B cell (primary cell): ENCODE measurements around the gene UNC5B. TPM values are rescaled to one million over a fixed set of nuclear protein-coding genes. Genes with fewer than 3 reads are reported as not detected.

Experiments used
- ATAC-seq: fragments of 200-7000 bp; cut with Tn5 transposase; one replicate; pipeline ENCODE4 v1.10.0; 2021; ENCODE audit warnings: low read depth, mild to moderate bottlenecking, moderate number of reproducible peaks, moderate library complexity
- CTCF ChIA-PET: fragments of 350-600 bp; sonication (Branson Sonifier 250); formaldehyde crosslinking; loops from one replicate; lab custom pipeline; 2021; ENCODE audit warnings: antibody characterized with exemption, inconsistent platforms; lab: Charles Lee
- POLR2A ChIA-PET: fragments of 350-600 bp; sonication (Branson Sonifier 250); formaldehyde crosslinking; loops from one replicate; lab custom pipeline; 2021; ENCODE audit warnings: antibody characterized with exemption; lab: Charles Lee
- DNase-seq: peaks from one replicate; pipeline ENCODE4 v3.0.0; 2013
- H2AFZ ChIP-seq: 2 replicates; pipeline ENCODE4 v1.6.1; 2012; ENCODE audit warnings: mild to moderate bottlenecking, low read depth, low read length; ENCODE audit not compliant: insufficient read depth, poor library complexity, severe bottlenecking
- H3K27ac ChIP-seq, 2 donors: 1 replicate in 1 of 2; 2 replicates in 1 of 2; pipeline ENCODE4 v1.5.1; 2012 to 2013; ENCODE audit warnings: low read length in 2 of 2, mild to moderate bottlenecking in 2 of 2, moderate library complexity in 1 of 2
- H3K27me3 ChIP-seq, 4 experiments: fragments of 200-600 bp in 1 of 4; sonication (generic) in 1 of 4; replicated peaks in 1 of 4; 1 replicate in 2 of 4; 2 replicates in 2 of 4; pipeline versions ENCODE4 v1.6.1 to v1.7.0; 2013 to 2016; ENCODE audit warnings: low read length in 3 of 4, mild to moderate bottlenecking in 2 of 4, mixed read lengths in 1 of 4, moderate library complexity in 1 of 4; ENCODE audit not compliant: insufficient read depth in 4 of 4, control insufficient read depth in 3 of 4; ENCODE audit errors: control extremely low read depth in 1 of 4
- H3K36me3 ChIP-seq, 2 experiments: replicated peaks in 1 of 2; 1 replicate in 1 of 2; 2 replicates in 1 of 2; pipeline versions ENCODE4 v1.6.1 to v1.7.1; 2013; ENCODE audit warnings: low read length in 1 of 2; ENCODE audit not compliant: insufficient read depth in 2 of 2, control insufficient read depth in 1 of 2; ENCODE audit errors: control extremely low read depth in 1 of 2, extremely low read depth in 1 of 2
- H3K4me1 ChIP-seq, 2 donors: fragments of 200-600 bp in 1 of 2; sonication (generic) in 1 of 2; 1 replicate in 1 of 2; 2 replicates in 1 of 2; pipeline versions ENCODE4 v1.5.1 to v1.6.1; 2013 to 2017; ENCODE audit warnings: low read length in 2 of 2; ENCODE audit not compliant: control insufficient read depth in 2 of 2, insufficient read depth in 2 of 2
- H3K4me2 ChIP-seq: replicated peaks from 2 replicates; pipeline ENCODE3; 2012; ENCODE audit warnings: mild to moderate bottlenecking, low read depth, low read length; ENCODE audit not compliant: poor library complexity, severe bottlenecking
- H3K4me3 ChIP-seq, 5 experiments: fragments of 200-600 bp in 1 of 5; sonication (generic) in 1 of 5; 1 replicate in 3 of 5; 2 replicates in 2 of 5; pipeline versions ENCODE4 v1.5.1 to v1.7.0; 2011 to 2016; ENCODE audit warnings: low read length in 4 of 5, mild to moderate bottlenecking in 4 of 5, low read depth in 2 of 5, control low read depth in 1 of 5, moderate library complexity in 1 of 5; ENCODE audit not compliant: insufficient read depth in 1 of 5; ENCODE audit errors: control extremely low read depth in 1 of 5, extremely low read depth in 1 of 5
- H3K79me2 ChIP-seq: fragments of 200-600 bp; sonication (generic); one replicate; pipeline ENCODE4 v1.6.0; 2016; ENCODE audit warnings: low read length; ENCODE audit not compliant: control insufficient read depth, insufficient read depth
- H3K9ac ChIP-seq: fragments of 200-600 bp; sonication (generic); 2 replicates; pipeline ENCODE4 v1.6.1; 2017; ENCODE audit warnings: mild to moderate bottlenecking, low read length, moderate library complexity
- H3K9me3 ChIP-seq, 3 donors: one replicate each; pipeline versions ENCODE4 v1.6.1 to v1.7.1; 2013; ENCODE audit warnings: low read length in 2 of 3; ENCODE audit not compliant: control insufficient read depth in 2 of 3, insufficient read depth in 1 of 3; ENCODE audit errors: control extremely low read depth in 1 of 3
- H4K20me1 ChIP-seq: 2 replicates; pipeline ENCODE4 v1.6.0; 2012; ENCODE audit warnings: mild to moderate bottlenecking, low read length; ENCODE audit not compliant: insufficient read depth, control insufficient read depth, poor library complexity, severe bottlenecking
- H3K27ac Mint-ChIP-seq: one replicate; pipeline ENCODE4 v1.8.0; 2021; ENCODE audit warnings: mixed read lengths
- H3K27me3 Mint-ChIP-seq: one replicate; pipeline ENCODE4 v1.8.0; 2021; ENCODE audit warnings: mixed read lengths
- H3K4me1 Mint-ChIP-seq: one replicate; pipeline ENCODE4 v1.8.0; 2021; ENCODE audit warnings: mixed read lengths
- H3K4me3 Mint-ChIP-seq: one replicate; pipeline ENCODE4 v1.8.0; 2021; ENCODE audit warnings: mixed read lengths
- H3K9me3 Mint-ChIP-seq: one replicate; pipeline ENCODE4 v1.8.0; 2022; ENCODE audit warnings: mixed read lengths; ENCODE audit not compliant: insufficient read depth
- EZH2 ChIP-seq: IDR thresholded peaks from 2 replicates; pipeline ENCODE4 v1.6.1; 2012; ENCODE audit warnings: borderline replicate concordance, low read depth, mild to moderate bottlenecking, moderate library complexity, low read length; ENCODE audit not compliant: insufficient read depth, poor library complexity, severe bottlenecking
- WGBS: methylation state at CpG from one replicate; pipeline ENCODE4 v1.1.5; 2013; ENCODE audit warnings: missing lambda C conversion rate; ENCODE audit not compliant: insufficient coverage; 5-methylcytosine and 5-hydroxymethylcytosine counted together
- intact Hi-C: fragments of 100-400 bp; cut with micrococcal nuclease; formaldehyde crosslinking; loops from one replicate; pipeline ENCODE4 v1.10.0; 2022
- polyA plus RNA-seq: library from polyadenylated mRNA; depleted of rRNA; stranded (reverse); fragments of >200 nt; gene quantifications from 2 replicates; pipeline ENCODE4 v1.2.3, GENCODE V29; 2012
- total RNA-seq, 2 donors: library from RNA; stranded (reverse); fragments of 120-200 nt in 1 of 2; gene quantifications; 1 replicate in 1 of 2; 2 replicates in 1 of 2; pipeline versions ENCODE4 v1.2.3 to v1.2.4, GENCODE V29; 2013 to 2022
- TF ChIP-seq, protein P1 (sequence below): fragments of 200-600 bp; IDR thresholded peaks from one replicate; pipeline ENCODE4 v1.8.0; 2022; ENCODE audit warnings: antibody characterized with exemption, mild to moderate bottlenecking

Gene UNC5B
- total and polyA plus RNA-seq, 2 donors (not counting 1 experiment from before 2014, with no cell fraction given) = not detected

DNA sequence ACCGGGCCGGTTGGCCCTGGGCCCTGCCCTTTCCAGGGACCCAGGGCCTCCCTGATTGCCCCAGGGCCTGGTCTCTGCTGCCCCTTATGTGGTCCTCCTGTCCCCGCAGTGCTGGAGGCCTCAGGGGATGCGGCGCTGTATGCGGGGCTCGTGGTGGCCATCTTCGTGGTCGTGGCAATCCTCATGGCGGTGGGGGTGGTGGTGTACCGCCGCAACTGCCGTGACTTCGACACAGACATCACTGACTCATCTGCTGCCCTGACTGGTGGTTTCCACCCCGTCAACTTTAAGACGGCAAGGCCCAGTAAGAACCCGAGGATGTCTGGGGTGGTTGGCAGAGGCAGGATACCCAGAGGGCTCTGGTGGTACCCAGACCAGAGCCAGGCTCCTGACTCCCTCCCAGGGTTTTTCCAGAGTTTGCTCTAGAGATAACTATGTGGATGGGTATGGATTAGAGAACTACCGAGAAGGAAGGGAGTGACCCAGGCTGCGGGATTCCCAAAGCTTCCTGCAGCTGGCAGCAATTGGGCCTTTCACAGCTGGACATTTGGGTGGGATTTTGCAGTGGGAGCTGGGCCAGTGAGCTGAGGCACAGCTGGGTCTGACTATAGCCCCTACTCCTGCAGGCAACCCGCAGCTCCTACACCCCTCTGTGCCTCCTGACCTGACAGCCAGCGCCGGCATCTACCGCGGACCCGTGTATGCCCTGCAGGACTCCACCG, 78.6 kb downstream of the UNC5B start:
- peaks cover 6% of the 10 kb centered on the region for H3K4me1 Mint-ChIP-seq
- DNase-seq = no peak
- no peak overlapping the region for H3K9ac ChIP-seq
- intact Hi-C loops = no loop called here
- no peak overlapping the region for H2AFZ ChIP-seq
- TF ChIP-seq EZH2 = no peak
- no peak overlapping the region for H3K4me2 ChIP-seq
- H3K27ac Mint-ChIP-seq = no peak overlapping the region
- no peaks in the 10 kb centered on the region for H3K79me2 ChIP-seq
- H4K20me1 ChIP-seq = no peaks in the 10 kb centered on the region
- H3K9me3 ChIP-seq = peaks cover 0 to 3% (median 0%) of the 10 kb centered on the region in 3 donors
- no peaks in the 10 kb centered on the region for H3K9me3 Mint-ChIP-seq
- no peak for ATAC-seq
- no peak overlapping the region for H3K4me3 Mint-ChIP-seq
- no peaks in the 10 kb centered on the region for H3K36me3 ChIP-seq
- H3K27me3 ChIP-seq = no peaks in the 10 kb centered on the region
- H3K27me3 Mint-ChIP-seq = peaks cover 20% of the 10 kb centered on the region
- no peak overlapping the region for H3K4me3 ChIP-seq
- WGBS = 91% methylated on average over 24 of the region's 26 CpGs
- no peak overlapping the region for H3K27ac ChIP-seq
- no peaks in the 10 kb centered on the region for H3K4me1 ChIP-seq
- ChIA-PET CTCF (interaction anchor here (1.4 kb wide), 1 partner anchor 13 kb away, joined by 4 read pairs; no protein-coding TSS in a partner anchor), POLR2A (no interaction called here)

DNA sequence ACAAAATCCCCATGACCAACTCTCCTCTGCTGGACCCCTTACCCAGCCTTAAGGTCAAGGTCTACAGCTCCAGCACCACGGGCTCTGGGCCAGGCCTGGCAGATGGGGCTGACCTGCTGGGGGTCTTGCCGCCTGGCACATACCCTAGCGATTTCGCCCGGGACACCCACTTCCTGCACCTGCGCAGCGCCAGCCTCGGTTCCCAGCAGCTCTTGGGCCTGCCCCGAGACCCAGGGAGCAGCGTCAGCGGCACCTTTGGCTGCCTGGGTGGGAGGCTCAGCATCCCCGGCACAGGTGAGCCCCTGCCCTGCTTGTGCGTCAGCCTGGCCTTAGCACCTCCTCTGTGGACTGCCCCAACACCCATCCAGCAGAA, 79.1 kb downstream of the UNC5B start:
- H3K4me1 Mint-ChIP-seq = peaks cover 6% of the 10 kb centered on the region
- Histone ChIP-seq H3K27me3 (no peaks in the 10 kb centered on the region), H3K36me3 (no peaks in the 10 kb centered on the region), H3K4me1 (no peaks in the 10 kb centered on the region), H3K9ac (no peak overlapping the region), H3K4me2 (no peak overlapping the region), H2AFZ (no peak overlapping the region), H3K9me3 (peaks cover 0 to 3% (median 0%) of the 10 kb centered on the region in 3 donors), H3K79me2 (no peaks in the 10 kb centered on the region), H3K4me3 (no peak overlapping the region), H4K20me1 (no peaks in the 10 kb centered on the region), H3K27ac (no peak overlapping the region)
- 92% methylated on average over 12 of the region's 13 CpGs for WGBS
- ChIA-PET CTCF (no interaction called here), POLR2A (no interaction called here)
- peaks cover 21% of the 10 kb centered on the region for H3K27me3 Mint-ChIP-seq
- no peak overlapping the region for H3K4me3 Mint-ChIP-seq
- ATAC-seq = no peak
- DNase-seq = no peak
- TF ChIP-seq, protein P1, sequence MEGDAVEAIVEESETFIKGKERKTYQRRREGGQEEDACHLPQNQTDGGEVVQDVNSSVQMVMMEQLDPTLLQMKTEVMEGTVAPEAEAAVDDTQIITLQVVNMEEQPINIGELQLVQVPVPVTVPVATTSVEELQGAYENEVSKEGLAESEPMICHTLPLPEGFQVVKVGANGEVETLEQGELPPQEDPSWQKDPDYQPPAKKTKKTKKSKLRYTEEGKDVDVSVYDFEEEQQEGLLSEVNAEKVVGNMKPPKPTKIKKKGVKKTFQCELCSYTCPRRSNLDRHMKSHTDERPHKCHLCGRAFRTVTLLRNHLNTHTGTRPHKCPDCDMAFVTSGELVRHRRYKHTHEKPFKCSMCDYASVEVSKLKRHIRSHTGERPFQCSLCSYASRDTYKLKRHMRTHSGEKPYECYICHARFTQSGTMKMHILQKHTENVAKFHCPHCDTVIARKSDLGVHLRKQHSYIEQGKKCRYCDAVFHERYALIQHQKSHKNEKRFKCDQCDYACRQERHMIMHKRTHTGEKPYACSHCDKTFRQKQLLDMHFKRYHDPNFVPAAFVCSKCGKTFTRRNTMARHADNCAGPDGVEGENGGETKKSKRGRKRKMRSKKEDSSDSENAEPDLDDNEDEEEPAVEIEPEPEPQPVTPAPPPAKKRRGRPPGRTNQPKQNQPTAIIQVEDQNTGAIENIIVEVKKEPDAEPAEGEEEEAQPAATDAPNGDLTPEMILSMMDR = no peak
- TF ChIP-seq EZH2 = no peak
- H3K27ac Mint-ChIP-seq = no peak overlapping the region
- no peaks in the 10 kb centered on the region for H3K9me3 Mint-ChIP-seq
- intact Hi-C loops = no loop called here
